HG03103 (cell line): ENCODE results near the gene ZMYND19.
"Not testable (repeated sequence)": the region's sequence is repeated elsewhere in the genome, so short reads cannot be mapped to it uniquely, and the experiment has no call there.

Source experiments
- ATAC-seq: cut with Tn5 transposase; IDR thresholded peaks from one replicate; pipeline ENCODE4 v1.9.1; 2021; ENCODE audit warnings: low read depth; ENCODE audit not compliant: unreplicated experiment

ZMYND19 gene

GRCh38 chr9:137534256-137535119, 55.8 kb downstream of the ZMYND19 start:
- no peak for ATAC-seq

GRCh38 chr9:137532891-137533468, 57.3 kb downstream of the ZMYND19 start:
- not testable (repeated sequence) for ATAC-seq
